NCI-H524 (cell line): ENCODE results near the gene CACNA2D3.
"Not testable (repeated sequence)": the region's sequence is repeated elsewhere in the genome, so short reads cannot be mapped to it uniquely, and the experiment has no call there.

Experiments used
- DNase-seq, 2 experiments: peaks; one replicate each; lab custom pipeline; 2025; lab: John Stamatoyannopoulos, UW

The CACNA2D3 gene

DNA sequence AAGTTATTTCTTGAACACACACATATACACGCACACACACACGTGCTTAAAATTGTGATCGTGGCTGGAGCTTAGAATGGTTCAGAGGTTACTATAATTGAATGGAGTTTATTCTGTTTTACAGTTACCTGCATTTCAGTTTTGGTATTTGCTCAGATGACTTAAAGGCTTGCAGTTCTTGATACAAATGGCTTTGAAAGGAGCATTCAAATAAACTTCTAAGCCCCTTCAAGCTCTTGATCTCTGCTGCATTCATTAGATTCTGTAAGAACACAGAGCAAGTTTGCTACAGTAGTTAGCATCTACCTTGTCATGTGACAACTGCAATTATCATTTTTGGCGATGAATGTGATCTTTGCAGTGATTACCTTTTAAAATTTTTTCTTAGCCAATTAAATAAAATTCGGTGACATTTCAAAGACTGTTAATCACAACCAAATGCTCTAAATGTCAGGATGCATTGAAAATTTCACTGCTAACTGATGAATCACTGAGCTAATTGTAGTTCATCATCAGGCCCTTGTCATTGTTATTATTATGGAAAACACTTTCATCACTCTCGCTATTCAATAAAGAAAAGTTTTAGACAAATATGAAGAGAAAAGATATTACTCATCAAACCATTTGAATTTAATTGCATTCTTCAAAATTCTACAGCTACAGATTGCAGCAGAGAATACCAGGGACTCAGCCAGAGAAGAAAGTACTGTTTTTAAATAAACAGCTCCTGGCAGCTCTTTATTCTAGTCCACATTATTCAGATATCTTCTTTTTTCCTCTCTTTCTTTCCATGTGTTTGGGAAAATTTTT is 509.4 kb downstream of the CACNA2D3 start:
- no peak for DNase-seq

DNA sequence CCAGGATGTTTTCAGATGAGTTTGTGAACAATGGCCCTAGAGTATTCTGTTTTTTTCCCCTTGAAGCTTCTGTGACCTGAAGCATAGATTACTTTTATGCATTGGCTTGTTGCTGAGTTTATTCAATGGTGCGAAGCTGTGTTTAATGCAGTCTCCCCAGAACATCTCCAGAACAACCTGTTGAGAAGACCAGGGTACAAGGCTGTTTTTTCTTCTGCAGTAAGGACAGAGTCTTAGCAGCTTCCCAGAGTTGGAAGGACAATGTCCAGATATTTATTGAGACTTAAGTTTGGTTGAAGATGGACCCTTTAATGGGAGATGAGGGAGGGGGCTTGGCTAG is 509.9 kb downstream of the CACNA2D3 start:
- DNase-seq = no peak

DNA sequence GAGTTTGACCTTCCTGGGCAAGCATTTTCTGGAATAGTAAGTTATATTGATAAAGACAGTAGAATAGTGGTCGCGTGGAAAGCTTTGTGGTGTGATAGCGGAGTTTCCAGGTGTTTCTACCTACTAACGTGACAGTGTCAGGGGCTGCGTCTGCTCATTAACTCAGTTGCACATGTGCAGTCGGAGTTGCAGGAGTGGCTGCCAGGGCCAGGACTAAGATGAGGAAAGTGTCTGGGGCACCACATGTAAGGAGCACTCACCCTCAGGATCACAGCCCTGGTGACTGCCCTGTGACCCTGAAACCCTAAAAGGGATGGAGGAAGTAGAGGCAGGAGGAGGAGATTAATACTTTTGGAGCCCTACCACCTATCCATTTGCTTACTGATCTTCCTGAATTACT is 510.5 kb downstream of the CACNA2D3 start:
- DNase-seq = no peak

DNA sequence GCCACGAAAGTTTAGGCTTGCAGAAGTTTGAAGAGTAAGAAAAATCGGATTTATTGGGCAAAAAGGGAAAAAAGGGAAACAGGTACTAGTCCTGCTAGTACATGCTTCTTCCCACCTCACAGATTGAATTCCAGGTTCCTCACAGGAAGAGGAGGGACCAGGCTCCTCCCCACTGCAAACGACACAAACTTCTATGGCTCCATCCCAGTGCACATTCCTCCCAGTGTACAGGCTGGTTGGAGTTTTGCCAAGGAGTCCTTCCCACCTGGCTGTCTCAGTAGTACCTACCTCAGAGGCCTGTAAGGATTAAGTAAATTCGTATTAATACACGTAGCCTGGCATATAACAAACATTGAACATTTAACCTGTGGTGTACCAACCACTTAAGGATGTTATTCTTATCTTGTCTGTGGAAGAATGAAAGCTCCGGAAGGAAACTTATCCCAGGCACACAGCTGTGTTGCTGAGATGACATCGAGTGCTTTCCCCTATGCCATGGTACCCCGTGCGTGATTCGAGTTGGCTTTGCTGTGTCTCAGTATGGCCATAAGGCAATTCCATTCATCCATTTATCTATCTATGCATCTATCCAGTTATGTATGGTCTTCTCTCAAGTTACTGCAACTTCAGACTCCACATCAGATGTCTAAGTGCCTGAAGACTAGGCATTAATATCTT is 511.2 kb downstream of the CACNA2D3 start:
- no peak for DNase-seq

DNA sequence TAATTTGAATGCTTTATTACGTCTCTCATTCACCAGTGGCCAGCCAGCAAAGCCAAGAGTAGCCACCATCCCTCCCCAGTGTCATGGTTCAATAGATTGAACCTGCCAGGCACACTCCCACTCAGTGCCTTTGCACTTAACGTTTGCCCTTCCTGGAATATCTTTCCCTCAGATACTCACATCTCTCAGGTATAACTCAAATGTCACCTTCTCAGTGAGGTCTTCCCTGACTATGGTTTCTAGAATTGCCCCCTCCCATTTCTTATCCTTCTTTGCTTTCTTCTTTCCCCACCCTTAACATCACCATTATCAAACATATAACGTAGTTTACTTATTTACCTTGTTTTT is 511.7 kb downstream of the CACNA2D3 start:
- DNase-seq = no peak

DNA sequence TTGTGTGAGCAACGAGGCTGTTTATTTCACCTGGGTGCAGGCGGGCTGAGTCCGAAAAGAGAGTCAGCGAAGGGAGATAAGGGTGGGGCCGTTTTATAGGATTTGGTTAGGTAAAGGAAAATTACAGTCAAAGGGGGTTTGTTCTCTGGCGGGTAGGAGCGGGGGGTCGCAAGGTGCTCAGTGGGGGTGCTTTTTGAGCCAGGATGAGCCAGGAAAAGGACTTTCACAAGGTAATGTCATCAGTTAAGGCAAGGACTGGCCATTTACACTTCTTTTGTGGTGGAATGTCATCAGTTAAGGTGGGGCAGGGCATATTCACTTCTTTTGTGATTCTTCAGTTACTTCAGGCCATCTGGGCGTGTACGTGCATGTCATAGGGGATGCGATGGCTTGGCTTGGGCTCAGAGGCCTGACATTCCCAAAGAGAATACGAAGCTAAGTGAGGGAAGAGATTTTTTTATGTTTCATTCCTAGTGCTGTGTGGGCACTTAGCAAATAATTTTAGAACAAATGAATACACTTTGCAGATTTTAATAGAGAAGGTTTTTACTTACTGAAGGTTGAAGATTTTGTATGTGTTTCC is 517.5 kb downstream of the CACNA2D3 start:
- DNase-seq = not testable (repeated sequence)

DNA sequence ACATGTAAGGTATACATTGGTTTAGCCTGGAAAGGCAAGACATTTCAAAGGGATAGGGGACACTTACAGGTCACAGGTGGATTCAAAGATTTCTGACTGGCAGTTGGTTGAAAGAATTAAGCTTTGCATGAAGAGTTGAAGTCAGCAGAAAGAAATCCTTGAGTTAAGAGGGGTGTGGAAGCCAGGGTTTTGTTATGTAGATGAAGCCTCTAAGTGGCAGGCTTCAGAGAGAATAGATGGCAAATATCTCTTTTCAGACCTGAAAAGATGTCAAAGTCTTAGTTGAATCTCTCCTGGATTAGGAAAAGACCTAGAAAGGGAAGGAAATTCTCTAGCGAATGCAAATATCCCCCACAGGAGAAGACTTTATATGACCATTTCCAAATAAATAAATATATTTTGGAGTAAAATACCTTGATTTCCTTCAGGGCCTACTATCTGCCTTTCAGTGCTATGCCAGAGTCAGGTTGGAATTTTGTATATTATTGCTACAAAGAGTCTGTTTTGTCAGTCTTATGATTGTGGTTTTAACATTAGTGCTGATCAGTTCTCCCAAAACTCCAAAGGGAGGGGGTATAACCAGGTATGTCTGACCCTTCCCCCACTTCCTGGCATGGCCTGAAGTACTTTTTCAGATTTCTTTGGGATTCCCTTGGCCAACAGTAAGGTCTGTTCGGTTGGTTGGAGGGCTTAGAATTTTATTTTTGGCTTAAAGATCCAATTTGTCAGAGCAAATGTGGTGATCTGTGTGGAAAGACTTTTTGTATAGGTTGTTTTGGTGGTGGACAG is 519.1 kb downstream of the CACNA2D3 start:
- no peak for DNase-seq

DNA sequence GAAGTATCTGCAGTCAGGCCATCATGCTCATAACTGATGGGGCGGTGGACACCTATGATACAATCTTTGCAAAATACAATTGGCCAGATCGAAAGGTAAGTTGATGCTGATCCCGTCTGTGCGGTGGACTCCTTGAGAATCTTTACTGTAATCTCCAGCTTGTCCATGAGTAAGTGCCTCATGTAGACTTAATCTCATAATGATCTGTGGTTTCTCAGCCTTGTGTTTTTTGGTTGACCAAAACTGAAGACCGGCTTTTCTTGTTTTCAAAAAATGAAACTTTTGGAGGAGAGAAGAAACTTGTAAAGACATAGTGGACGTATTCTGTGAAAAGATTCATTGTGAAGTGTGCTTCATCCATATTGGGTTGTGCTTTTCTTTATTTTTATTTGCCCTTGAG is 519.8 kb downstream of the CACNA2D3 start:
- no peak for DNase-seq

DNA sequence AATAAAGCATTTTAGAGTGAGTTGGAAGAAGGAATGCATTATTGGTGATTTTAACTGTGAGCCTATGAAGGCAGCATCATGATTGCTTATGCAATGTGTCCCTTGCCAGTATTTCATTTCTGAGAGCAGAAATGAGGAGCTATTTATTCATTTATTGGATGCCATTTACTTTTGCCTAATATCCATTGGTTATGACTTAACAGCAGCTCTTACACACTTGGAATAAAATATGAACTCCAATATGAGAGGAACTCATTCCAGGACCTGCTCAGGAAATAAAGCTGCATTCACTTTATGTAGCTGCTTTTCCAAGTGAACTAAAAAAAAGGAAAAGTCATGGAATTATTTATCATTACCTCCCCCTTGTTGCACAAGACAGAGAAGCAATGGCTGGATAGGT is 525.4 kb downstream of the CACNA2D3 start:
- no peak for DNase-seq

DNA sequence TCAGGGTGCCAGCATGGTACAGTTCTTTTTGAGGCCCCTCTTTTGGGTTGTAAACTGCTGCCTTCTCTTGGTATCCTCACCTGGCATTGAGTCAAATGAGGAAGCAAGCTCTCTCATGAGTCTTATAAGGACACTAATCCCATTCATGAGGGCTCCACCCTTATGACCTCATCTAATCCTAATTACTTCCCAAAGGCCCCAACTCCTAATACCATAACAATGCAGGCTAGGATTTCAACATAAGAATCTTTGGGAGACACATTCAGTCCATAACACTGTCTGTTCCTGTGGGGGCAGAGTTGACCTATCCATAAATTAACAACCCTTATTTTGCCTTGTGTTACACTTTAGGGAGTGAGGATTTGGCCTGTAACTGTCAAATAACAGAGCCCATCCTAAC is 527.2 kb downstream of the CACNA2D3 start:
- DNase-seq = no peak

DNA sequence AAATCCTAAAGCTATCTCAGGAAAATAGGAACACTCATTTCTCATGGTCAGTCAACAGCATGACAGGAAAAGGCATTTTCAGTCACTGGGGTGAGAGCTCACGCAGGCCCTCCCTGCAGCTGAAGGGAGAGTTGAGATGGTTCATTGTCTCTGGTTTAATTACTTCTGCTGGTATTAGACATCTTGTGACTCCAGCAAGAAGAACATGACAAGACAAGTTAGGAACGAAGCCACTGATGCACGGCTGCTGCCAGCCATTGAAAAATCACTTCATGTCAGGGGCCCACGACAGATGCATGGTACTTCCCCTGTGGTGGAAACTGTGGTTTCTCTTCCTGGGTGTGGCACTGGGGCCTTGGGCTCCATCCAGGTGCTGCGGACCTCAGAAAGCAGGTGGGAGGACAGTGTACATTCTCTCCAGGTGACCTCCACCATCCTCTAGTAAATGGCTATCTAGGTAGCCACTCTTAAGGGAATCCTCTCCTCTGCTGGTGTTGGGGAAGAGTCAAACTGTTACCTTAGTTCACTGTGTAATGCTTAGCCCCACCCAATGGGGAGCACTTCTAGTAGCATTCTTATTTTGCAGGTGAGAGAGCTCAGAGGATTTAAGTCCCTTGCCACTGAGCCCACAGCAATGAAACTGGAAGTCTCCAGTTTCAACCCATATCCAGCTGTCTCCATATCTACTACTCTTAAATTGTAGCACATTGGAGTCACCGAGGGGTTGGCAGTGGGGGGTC is 531.3 kb downstream of the CACNA2D3 start:
- DNase-seq = no peak

DNA sequence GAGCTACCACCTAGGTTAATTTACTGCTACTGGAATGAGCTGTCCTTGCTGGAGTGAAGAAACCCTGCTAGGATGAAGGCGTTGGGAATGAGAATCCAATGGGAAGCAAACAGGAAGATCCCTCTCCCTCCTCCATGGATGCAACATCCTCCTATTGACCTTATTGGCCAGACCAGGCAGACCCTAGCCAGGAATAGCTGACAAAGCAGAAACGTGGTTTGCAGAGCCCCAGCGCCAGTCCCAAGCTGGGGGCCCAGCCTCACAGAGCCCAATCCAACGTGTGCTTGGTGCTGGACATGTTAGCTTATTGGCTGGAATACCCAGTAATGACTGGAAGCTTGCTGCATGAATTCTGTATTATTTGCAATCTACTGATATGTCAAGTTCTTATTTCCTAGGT is 532.4 kb downstream of the CACNA2D3 start:
- DNase-seq = no peak

DNA sequence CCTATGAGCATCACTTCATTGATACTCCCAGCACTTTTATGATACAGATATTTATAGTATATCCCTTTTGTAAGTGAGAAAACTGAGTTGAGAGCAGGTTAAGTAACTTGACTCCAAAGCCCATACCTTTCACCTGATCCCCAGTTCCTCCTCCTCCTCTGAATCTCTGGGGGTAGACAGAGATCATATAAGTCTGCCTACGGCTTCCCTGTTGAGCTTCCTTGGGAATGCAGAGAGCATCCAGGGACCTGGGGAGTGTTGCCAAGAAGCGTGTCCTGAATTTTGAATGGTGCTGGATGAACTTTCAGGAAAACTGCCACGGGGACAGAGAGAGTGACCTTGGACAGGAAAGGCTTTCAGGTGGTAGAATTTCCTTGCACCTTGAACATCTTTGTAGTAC is 537.0 kb downstream of the CACNA2D3 start:
- no peak for DNase-seq

DNA sequence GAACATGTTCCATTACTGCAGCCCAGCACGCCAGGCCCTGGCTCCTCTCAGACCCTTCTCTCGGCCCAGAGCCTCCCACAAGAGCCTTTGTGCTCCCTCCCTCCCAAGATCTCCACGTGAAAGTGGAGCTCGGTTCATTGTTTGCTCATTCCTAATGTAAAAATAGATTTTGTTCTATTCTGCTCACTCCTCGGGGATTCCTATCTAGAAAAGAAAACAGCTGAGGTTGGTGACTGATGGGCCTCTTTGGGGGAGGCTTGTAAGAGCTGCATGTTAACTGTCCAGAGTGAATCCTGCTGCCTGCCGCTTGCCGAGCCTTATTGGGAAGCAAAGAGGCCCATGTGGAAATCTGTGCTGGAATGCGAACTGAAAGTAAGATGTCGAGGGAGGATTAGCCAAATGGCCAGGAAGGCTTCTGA is 538.4 kb downstream of the CACNA2D3 start:
- no peak for DNase-seq

DNA sequence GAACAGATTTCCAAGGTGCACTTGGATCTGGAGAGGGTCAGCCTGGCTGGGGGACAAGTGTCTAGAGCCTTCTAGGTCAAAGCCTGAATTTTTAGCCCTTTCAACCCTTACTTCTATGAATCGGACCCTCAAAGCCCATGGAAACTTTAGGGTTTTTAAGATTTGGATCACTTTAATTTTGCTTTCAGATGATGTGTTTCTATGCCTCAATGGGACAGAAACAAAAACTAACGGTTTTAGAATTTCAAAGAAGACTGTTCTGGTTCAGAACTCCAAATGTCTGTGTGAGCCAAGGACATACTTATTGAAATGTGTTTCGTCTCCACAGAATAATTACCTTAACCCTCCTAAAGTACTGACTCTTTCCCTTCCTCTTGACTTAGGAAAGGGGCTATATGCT is 538.8 kb downstream of the CACNA2D3 start:
- no peak for DNase-seq

DNA sequence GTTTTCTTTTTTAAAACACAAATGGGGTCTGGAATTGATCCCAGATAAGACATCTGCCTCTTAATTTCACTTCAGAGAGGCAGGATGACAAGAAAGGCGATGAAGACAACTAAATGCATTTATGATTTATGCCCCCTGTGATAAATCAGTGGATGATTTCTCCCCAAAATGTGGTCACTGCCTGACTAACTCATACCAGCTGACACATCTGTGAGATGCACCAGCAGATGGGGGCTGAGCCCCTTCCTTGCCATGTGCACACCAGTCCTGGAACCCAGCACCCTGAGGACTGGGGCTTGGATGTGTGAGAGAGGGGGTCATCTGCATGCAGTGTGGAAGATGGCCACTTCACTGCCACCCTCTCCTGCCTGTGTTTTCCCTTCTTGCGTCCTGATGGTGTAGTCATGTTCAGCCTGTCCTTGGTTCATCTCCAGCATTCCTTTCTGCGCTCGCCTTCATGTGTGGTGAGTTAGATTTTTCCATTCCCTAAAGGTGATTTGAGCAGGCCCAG is 541.2 kb downstream of the CACNA2D3 start:
- DNase-seq = no peak

DNA sequence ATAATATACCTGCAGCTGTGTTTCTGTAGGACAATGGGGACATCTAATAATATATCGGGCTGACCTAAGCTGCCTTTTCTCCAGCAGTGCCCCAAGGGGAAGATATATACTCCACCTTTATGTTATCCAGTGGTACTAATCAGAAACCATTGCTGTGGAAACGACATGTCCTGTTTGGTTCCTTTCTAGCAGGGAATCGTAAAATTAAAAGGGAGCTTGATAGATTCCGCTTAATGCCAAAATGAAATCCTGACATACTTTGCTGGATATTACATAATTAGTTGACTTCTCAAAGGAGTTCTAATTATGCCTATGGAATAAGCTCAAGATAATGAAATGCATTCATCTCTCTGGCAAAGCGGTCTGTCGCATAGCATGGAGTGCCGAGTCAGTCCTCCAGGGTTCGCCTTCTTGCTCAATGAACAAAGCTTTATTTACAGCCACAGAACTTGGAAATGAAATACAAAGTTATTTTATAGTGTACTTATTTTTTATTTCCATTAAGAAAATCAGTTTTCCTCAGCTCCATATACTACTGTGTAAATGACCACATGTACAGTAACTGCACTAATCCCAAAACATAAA is 542.8 kb downstream of the CACNA2D3 start:
- DNase-seq = no peak

DNA sequence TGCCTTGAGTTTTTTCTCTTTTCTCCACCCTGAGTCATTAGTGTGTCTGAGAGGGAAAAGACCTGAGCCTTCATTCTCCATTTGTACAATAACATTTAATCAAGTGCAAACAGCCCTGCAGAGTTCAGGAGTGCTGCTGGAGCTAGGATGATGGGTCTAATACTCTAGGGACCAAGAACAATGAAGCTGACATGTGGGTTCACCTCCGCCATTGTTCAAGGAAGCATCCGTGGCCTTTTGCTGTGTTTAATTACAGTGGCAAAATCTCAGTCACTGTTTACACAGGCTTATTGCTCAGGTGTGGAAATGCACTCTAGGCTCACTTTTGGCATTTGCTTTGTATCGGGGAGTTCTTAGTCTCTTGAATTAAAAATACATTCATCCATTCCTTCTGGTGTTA is 545.9 kb downstream of the CACNA2D3 start:
- no peak for DNase-seq

DNA sequence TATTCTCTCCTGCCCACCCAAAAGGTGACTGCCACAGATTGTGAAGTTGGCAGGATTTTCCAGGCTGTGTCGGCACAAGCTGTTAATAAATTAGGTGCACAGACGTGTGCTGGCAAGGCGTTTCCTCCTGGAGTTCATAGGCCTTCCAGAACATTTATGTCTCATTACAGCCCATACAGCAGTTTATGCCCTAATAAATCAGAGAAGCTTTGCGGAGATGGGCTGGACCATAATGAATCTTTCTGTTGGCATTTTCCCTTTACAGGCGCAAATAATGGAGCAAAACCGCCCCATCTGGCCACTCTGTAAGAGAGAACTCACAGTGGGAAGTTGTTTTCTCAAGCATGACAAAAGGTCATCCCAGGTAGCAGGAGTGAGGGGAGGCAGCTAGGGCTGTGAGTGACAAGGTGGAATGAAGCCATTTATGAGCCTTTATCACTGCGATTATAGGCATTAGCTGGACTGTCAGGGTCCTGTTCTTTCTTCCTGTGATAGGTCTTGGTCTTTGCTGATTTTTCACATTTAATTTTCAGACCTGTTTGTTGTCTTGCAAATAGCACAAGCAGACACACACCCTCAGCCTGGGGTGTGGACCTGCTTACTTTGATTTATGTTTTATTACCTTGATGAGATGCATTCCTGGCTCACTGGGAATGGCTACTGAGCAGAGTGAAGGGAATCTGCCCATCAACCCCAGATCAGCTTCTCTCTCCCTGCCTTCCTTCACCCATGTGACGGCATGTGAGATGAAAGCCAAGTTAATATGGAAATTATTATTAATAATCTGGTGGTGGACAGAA is 548.0 kb downstream of the CACNA2D3 start:
- peak in 1 of 2 experiments; percentile 19 for DNase-seq

DNA sequence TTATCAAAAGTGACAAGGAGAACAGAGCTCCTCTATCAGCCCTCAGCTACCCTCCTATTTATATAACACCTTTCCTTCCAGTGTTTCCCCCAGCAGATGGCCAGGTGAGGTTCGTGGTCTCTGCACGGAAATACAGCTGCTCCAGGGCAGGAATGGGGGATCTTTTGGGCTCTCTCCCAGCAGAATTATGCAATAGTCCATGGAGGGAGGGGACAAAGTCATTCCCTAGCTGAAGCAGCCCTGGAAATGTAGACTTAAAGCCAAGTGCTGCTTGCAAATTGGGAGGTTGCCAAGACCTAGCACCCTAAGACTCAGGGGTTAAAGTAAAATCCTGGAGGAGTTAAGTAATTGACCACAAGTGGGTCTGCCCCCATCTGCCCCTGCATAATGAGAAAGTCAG is 549.2 kb downstream of the CACNA2D3 start:
- DNase-seq = peak; percentile 12 to 58

DNA sequence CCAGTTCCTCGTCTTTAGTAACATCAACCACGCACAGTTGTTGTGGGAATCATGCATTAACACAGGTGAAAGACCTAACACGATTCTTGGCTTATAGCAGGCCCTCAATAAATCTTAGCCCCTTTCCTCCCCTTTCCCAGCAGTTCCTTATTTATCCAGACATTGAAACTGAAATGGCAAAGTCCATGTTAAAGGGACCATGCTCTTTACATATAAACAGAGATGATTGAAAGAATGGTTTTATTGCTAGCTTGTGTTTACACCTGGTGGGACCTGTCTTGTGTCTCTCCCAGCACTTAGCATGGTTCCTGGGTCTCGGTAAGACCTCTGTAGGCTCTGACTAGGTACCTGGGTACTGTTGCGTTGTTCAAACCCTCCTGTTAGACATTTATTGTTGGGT is 553.7 kb downstream of the CACNA2D3 start:
- DNase-seq = no peak
